ENCODE measurements around the gene SOX9. TPM values are rescaled to one million over a fixed set of nuclear protein-coding genes. Genes with fewer than 3 reads are reported as not detected.

Gene SOX9
- total RNA-seq, 4 donors from 2014 or later = 15.5 to 32.6 (median 23.3) TPM

- H3K27ac ChIP-seq = no peak overlapping the region
- intact Hi-C loops (cut with DNase I) = no loop called here
- TF ChIP-seq POLR2A (IDR thresholded peaks at IDR 0.05) = no peak
- no peak for TF ChIP-seq CTCF (IDR thresholded peaks at IDR 0.05)
- H3K4me1 ChIP-seq = peaks cover 27 to 29% of the 10 kb centered on the region in 2 donors
- no peaks in the 10 kb centered on the region for H3K27me3 ChIP-seq
- no peak for DNase-seq
- no peaks in the 10 kb centered on the region for H3K9me3 ChIP-seq
- WGBS, 2 donors = 77 to 80% methylated on average over 9 of the region's 9 CpGs
- H3K4me3 ChIP-seq (replicated peaks in 1 of 3) = no peak overlapping the region
- H3K36me3 ChIP-seq = no peaks in the 10 kb centered on the region
Observed at GRCh38 chr17:72173499-72174116, 52.8 kb downstream of the SOX9 start.

- peaks cover 24 to 27% of the 10 kb centered on the region in 2 donors for H3K4me1 ChIP-seq
- WGBS, 2 donors = 83 to 95% methylated on average over 4 of the region's 4 CpGs
- H3K36me3 ChIP-seq = no peaks in the 10 kb centered on the region
- TF ChIP-seq POLR2A (IDR thresholded peaks at IDR 0.05) = no peak
- no peak for TF ChIP-seq CTCF (IDR thresholded peaks at IDR 0.05)
- peak overlapping the region; percentile 37 to 70 (median 60) for H3K27ac ChIP-seq
- H3K4me3 ChIP-seq (replicated peaks in 1 of 3) = no peak overlapping the region
- H3K27me3 ChIP-seq = no peaks in the 10 kb centered on the region
- H3K9me3 ChIP-seq = no peaks in the 10 kb centered on the region
- no peak for DNase-seq
- intact Hi-C loops (cut with DNase I) = no loop called here
Observed at GRCh38 chr17:72175263-72175662, 54.4 kb downstream of the SOX9 start.

All from thyroid gland (tissue), 4 donors.